Sigmoid colon (tissue), 7 donors: ENCODE data around the gene CDHR5. TPM values are rescaled to one million over a fixed set of nuclear protein-coding genes. Genes with fewer than 3 reads are reported as not detected.

ENCODE experiments used
- DNase-seq: peaks from one replicate; pipeline ENCODE4 v3.0.0-alpha.2; 2019
- H3K27ac ChIP-seq, 4 donors: fragments of 200-600 bp; sonication (generic); one replicate each; pipeline ENCODE4 v1.5.1; 2016 to 2019; ENCODE audit warnings: mild to moderate bottlenecking in 1 of 4
- H3K27me3 ChIP-seq, 3 donors: fragments of 200-600 bp; sonication (generic); one replicate each; pipeline ENCODE4 v1.5.1; 2019; ENCODE audit warnings: mild to moderate bottlenecking in 1 of 3
- H3K36me3 ChIP-seq, 4 donors: fragments of 200-600 bp; sonication (generic); one replicate each; pipeline ENCODE4 v1.5.1; 2016 to 2019
- H3K4me1 ChIP-seq, 4 donors: fragments of 200-600 bp; sonication (generic); one replicate each; pipeline ENCODE4 v1.5.1; 2017 to 2019
- H3K4me3 ChIP-seq, 4 donors: fragments of 200-600 bp; sonication (generic); one replicate each; pipeline ENCODE4 v1.5.1; 2017 to 2019; ENCODE audit warnings: mild to moderate bottlenecking in 2 of 4, moderate library complexity in 1 of 4
- H3K9me3 ChIP-seq, 4 donors: fragments of 200-600 bp in 3 of 4; sonication (generic) in 3 of 4; one replicate each; pipeline versions ENCODE4 v1.5.1 to v1.6.1; 2013 to 2019
- CTCF ChIP-seq, 4 experiments: fragments of 450-650 bp in 3 of 4; fragments of 200-600 bp in 1 of 4; IDR thresholded peaks; one replicate each; pipeline ENCODE4 v1.5.1; 2016 to 2019; ENCODE audit warnings: antibody characterized with exemption in 4 of 4, mild to moderate bottlenecking in 3 of 4, moderate library complexity in 2 of 4
- EP300 ChIP-seq, 4 donors: sonication (generic); formaldehyde crosslinking; IDR thresholded peaks; one replicate each; pipeline ENCODE4 v1.6.1; 2017; ENCODE audit warnings: antibody characterized with exemption in 4 of 4
- POLR2A ChIP-seq, 2 donors: fragments of 450-650 bp; IDR thresholded peaks; one replicate each; pipeline ENCODE4 v1.6.1; 2016; ENCODE audit warnings: antibody characterized with exemption in 2 of 2, mild to moderate bottlenecking in 2 of 2, moderate library complexity in 2 of 2
- POLR2AphosphoS5 ChIP-seq, 4 donors: sonication (generic); formaldehyde crosslinking; IDR thresholded peaks; one replicate each; pipeline ENCODE4 v1.6.1; 2017; ENCODE audit warnings: antibody characterized with exemption in 4 of 4
- WGBS, 2 donors: extraction: QIAGEN DNeasy Blood & Tissue Kit; methylation state at CpG; one replicate each; pipeline ENCODE4 v1.1.7; 2013; 5-methylcytosine and 5-hydroxymethylcytosine counted together
- intact Hi-C: fragments of 100-400 bp; cut with DNase I; formaldehyde crosslinking; loops from one replicate; pipeline ENCODE4 v1.15.1; 2023
- polyA plus RNA-seq, 3 donors: library from polyadenylated mRNA; stranded (reverse); fragments of 200-250 nt; gene quantifications; one replicate each; pipeline ENCODE4 v1.2.3, GENCODE V29; 2013
- total RNA-seq, 4 donors: library from RNA; depleted of rRNA; stranded (reverse); fragments of >200 nt; gene quantifications; one replicate each; pipeline ENCODE4 v1.1.0, GENCODE V29; 2016
- donor health status: healthy with polysubstance abuse.
- donor health status: Bipolar disorder and iron deficiency.
- donor health status: healthy.

The CDHR5 gene
- total and polyA plus RNA-seq, 7 donors: 1.8 to 136 (median 18.0) TPM; not detected in 2

- H3K27ac ChIP-seq: no peak overlapping the region
- DNase-seq: no peak
- 8 to 11% methylated on average over 80 of the region's 80 CpGs for WGBS, 2 donors
These were observed 14.7 kb upstream of the CDHR5 start for GRCh38 chr11:639332-639955.

GRCh38 chr11:638631-639331 lies 14.0 kb upstream of the CDHR5 start:
- intact Hi-C loops: no loop called here
- H3K36me3 ChIP-seq: peaks cover 0 to 25% (median 2%) of the 10 kb centered on the region in 4 donors
- peaks cover 0 to 34% (median 32%) of the 10 kb centered on the region in 4 donors for H3K4me1 ChIP-seq
- H3K9me3 ChIP-seq: no peaks in the 10 kb centered on the region
- TF ChIP-seq CTCF (IDR thresholded peaks at IDR 0.05): no peak
- no peak for TF ChIP-seq POLR2A (IDR thresholded peaks at IDR 0.05)
- no peak for TF ChIP-seq EP300 (IDR thresholded peaks at IDR 0.05)
- no peak for TF ChIP-seq POLR2AphosphoS5 (IDR thresholded peaks at IDR 0.05)
- peaks cover 8 to 42% (median 11%) of the 10 kb centered on the region in 3 donors for H3K27me3 ChIP-seq
- 71 to 74% methylated on average over 28 of the region's 28 CpGs for WGBS, 2 donors
- no peak overlapping the region for H3K4me3 ChIP-seq
- DNase-seq: no peak
- no peak overlapping the region for H3K27ac ChIP-seq

More at GRCh38 chr11:639332-639955, 14.7 kb upstream of the CDHR5 start:
- no peaks in the 10 kb centered on the region for H3K9me3 ChIP-seq
- H3K27me3 ChIP-seq: peaks cover 8 to 42% (median 11%) of the 10 kb centered on the region in 3 donors
- H3K36me3 ChIP-seq: peaks cover 0 to 32% (median 2%) of the 10 kb centered on the region in 4 donors
- H3K4me3 ChIP-seq: no peak overlapping the region
- H3K4me1 ChIP-seq: peaks cover 0 to 34% (median 32%) of the 10 kb centered on the region in 4 donors
- TF ChIP-seq POLR2AphosphoS5 (IDR thresholded peaks at IDR 0.05) (no peak), CTCF (IDR thresholded peaks at IDR 0.05) (no peak), EP300 (IDR thresholded peaks at IDR 0.05) (no peak), POLR2A (IDR thresholded peaks at IDR 0.05) (no peak)
- intact Hi-C loops: no loop called here

GRCh38 chr11:637593-638521 lies 13.1 kb upstream of the CDHR5 start:
- Histone ChIP-seq H3K36me3 (peaks cover 0 to 22% (median 2%) of the 10 kb centered on the region in 4 donors), H3K27ac (no peak overlapping the region), H3K4me1 (peaks cover 0 to 34% (median 32%) of the 10 kb centered on the region in 4 donors), H3K4me3 (peak overlapping the region in 3 of 4 donors; percentile 16 to 40 (median 38)), H3K9me3 (no peaks in the 10 kb centered on the region), H3K27me3 (peaks cover 8 to 42% (median 11%) of the 10 kb centered on the region in 3 donors)
- WGBS, 2 donors: 37 to 48% methylated on average over 55 of the region's 55 CpGs
- intact Hi-C loops: no loop called here
- TF ChIP-seq POLR2AphosphoS5 (IDR thresholded peaks at IDR 0.05) (no peak), EP300 (IDR thresholded peaks at IDR 0.05) (no peak)
- no peak for DNase-seq

GRCh38 chr11:637333-637592 lies 12.5 kb upstream of the CDHR5 start:
- Histone ChIP-seq H3K9me3 (no peaks in the 10 kb centered on the region), H3K36me3 (peaks cover 0 to 27% (median 2%) of the 10 kb centered on the region in 4 donors), H3K27ac (no peak overlapping the region), H3K27me3 (peaks cover 8 to 42% (median 11%) of the 10 kb centered on the region in 3 donors), H3K4me1 (peaks cover 0 to 34% (median 32%) of the 10 kb centered on the region in 4 donors), H3K4me3 (peak overlapping the region in 3 of 4 donors; percentile 16 to 40 (median 38))
- no peak for DNase-seq
- TF ChIP-seq EP300 (IDR thresholded peaks at IDR 0.05): no peak
- TF ChIP-seq POLR2AphosphoS5 (IDR thresholded peaks at IDR 0.05): no peak
- 3 to 4% methylated on average over 34 of the region's 34 CpGs for WGBS, 2 donors
- intact Hi-C loops: no loop called here

- Histone ChIP-seq H3K27me3 (peaks cover 8 to 42% (median 11%) of the 10 kb centered on the region in 3 donors), H3K4me3 (peak within 1 kb of the TSS in 3 of 4 donors; percentile 16 to 40 (median 38))
- intact Hi-C loops: no loop called here
These were observed 12.0 kb upstream of the CDHR5 start, which contains the start of gene DRD4 for GRCh38 chr11:636511-637332. Gene DRD4 (plus strand): TSS chr11:637269. CDS start chr11:637305, 36 bp downstream.

More at GRCh38 chr11:636511-637332, 12.0 kb upstream of the CDHR5 start, which contains the start of gene DRD4:
- DNase-seq: no peak
- peaks cover 0 to 34% (median 32%) of the 10 kb centered on the region in 4 donors for H3K4me1 ChIP-seq
- TF ChIP-seq POLR2AphosphoS5 (IDR thresholded peaks at IDR 0.05): no peak
- no peak for TF ChIP-seq EP300 (IDR thresholded peaks at IDR 0.05)
- TF ChIP-seq CTCF (IDR thresholded peaks at IDR 0.05): no peak
- no peak for TF ChIP-seq POLR2A (IDR thresholded peaks at IDR 0.05)
- H3K9me3 ChIP-seq: no peaks in the 10 kb centered on the region
- WGBS, 2 donors: 17 to 20% methylated on average over 100 of the region's 100 CpGs
- H3K27ac ChIP-seq: no peak within 1 kb of the TSS
- H3K36me3 ChIP-seq: peaks cover 0 to 26% (median 2%) of the 10 kb centered on the region in 4 donors
